T-helper 1 cell (primary cell): Measurements from ENCODE around the gene ACVR1B.

Source experiments
- DNase-seq, 5 donors: peaks; one replicate each; pipeline ENCODE4 v3.0.0-alpha.2; 2012 to 2020

ACVR1B gene

DNA sequence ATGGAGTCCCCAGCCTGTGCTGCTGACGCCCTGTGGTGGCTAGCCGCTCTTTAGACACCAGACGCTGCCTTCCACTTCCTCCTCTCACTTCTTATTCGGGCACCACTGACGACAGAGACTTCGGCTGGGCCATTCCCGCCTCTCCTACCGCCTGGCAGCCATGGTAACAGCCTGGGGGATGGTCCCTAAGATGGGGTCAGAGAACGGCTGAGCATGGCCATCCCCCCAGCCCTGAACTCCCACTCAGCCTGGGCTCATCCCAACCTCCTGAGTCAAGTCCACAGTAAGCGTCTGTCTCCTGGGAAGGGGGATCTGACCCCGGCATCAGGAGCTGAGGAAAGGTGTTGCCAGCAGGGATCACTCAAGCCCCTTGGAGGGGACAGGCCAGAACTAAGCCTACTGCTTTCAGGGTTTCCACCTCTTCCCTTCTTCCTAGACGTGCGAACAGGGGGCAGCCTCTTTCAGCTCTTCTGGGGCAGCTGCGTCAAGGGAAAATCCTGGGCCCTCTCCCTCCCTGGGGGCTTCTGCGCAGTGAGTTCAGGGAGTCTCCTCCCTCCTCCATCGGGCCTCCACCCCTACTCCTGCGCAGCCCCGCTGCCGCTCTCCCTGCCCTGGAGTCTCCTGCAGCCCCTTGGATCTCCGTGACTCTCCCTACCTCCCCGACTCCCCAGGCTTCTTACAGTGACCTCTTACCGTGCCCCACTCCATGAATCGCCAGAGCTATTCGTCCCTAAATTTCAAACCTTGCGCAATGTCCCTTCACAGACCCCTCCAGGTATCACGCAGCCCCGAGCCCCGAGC is 54.6 kb downstream of the ACVR1B start:
- DNase-seq = no peak

DNA sequence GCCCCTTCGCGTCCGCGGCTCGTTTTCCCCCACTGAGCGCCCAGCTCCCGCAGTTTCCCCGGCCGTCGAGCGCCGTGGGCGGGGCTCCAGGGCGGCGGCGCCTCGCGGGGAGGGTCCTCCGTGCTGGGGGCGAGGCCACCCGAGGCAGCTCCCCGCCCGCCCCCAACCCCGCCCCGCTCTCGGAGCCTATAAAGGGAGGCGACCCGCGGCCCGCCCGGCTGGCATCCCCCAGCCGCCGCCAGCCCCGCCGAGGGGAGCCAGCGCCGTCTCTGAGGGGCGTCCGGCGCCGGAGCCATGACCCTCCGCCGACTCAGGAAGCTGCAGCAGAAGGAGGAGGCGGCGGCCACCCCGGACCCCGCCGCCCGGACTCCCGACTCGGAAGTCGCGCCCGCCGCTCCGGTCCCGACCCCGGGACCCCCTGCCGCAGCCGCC is 55.2 kb downstream of the ACVR1B start, which contains the start of gene TAMALIN:
Gene TAMALIN (plus strand): TSS at position 221 of the 432 bp plus-strand sequence. CDS start 74 bp downstream, at position 295.
- peak; percentile 53 to 87 (median 77) for DNase-seq

DNA sequence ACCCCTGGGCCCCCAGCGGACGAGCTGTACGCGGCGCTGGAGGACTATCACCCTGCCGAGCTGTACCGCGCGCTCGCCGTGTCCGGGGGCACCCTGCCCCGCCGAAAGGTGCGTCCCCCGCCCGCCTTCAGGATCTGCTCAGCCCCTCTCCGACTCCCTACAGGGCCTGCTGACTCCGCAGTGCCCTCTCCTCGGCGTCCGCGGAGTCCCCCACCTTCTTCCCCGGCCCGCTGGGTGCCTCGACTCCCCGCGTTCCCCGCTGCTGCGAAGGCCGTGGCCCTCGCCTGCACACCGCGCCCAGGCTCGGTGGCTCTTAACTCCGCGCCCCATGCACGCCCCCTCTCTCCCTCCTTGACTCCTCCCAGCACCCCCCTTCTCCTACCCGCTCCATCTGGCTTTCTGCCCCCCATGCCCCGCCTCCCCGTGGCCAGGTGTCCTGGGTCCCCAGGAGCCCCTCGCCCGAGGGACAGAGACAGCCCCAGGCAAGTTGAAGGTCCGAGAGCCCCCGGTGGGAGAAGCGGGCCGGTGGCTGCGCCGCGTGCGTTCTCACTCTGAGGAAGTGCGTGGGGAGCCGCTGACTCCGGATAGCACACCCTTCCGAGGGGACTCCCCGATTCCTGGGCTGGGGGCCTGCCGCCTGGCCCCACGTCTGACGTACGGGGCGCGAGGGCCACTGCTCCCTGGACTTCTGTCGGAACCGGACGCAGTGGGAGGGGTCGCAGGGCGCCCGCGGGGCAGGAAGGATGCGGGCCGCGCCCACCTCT is 55.8 kb downstream of the ACVR1B start:
- peak; percentile 33 to 60 (median 51) for DNase-seq

DNA sequence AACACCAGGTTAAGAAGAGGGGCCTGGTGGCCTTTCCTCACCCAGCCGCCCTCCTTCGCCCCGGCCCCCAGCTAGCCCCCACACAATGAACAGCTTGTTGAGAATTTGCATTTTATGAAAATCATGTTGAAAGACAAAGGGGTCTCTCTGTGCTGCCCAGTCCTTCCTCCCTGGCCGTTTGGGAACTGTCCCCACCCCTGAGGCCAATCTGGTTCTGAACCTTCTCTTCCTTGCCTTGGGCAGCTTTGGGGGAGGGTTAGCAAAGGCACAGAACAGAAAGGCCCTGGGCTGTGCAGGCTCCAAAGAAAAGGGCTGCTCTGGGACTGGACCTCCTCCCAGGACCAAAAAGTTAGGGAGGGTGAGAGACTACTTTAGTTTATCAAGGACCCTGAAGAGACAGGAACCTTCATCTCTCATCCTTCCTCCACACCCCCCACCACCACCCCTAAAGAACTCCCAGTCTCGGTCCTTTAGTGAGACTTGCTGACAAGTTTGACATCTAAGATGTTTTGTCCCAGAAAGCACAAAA is 56.5 kb downstream of the ACVR1B start:
- DNase-seq = no peak

DNA sequence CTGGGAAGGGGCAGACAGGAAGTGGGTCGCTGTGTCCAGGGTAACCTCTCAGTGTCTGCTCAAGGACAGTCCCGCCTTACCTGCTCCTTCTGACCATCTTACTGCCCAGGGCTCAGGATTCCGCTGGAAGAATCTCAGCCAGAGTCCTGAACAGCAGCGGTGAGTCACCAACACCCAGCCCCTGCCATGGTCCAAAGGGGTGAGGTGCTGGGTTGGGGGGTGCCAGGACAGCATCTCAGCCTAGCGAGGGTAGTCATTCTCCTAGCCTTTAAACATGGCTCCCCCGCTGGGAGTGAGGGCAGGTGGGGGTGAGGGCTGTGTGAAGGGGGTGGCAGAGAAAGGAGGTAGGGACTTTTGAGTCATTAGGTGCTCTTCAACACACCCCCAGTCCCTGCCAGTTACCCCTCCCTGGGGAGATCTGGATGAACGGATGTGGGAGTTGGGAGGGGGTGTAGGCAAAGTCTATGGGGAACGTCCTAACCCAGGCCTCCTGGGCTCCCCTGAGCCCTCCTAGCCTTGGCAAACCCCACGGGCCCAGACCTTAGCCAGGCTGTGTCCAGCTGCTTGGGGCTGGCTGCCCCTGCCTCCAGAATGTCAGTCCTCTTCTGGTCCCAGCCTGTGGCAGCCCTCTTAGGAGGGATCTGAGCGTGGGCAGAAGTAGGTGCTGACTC is 57.7 kb downstream of the ACVR1B start:
- DNase-seq = no peak

DNA sequence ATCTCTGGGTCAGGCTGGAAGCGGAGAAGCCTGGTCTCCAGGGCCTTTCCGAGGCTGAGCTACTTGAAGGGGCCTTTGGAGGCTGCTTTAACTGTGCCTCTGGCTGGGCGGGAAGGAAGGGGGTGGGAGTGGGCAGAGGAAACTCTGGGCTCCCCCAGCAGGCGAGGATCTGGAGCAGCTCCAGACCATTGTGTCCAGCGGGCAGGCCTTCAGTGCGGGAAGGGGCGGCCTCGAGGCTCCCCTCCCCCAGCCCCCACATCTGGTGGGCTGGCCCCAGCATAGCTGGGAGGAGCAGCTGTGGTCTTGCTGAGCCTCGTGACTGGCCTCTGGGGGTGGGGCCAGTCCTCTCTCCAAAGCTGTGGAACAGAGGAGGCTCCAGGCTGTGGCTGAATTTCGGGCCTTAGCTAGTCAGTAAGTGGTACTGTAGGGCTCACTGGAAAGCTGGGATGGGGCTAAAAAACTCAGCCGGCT is 58.7 kb downstream of the ACVR1B start:
- DNase-seq = no peak

DNA sequence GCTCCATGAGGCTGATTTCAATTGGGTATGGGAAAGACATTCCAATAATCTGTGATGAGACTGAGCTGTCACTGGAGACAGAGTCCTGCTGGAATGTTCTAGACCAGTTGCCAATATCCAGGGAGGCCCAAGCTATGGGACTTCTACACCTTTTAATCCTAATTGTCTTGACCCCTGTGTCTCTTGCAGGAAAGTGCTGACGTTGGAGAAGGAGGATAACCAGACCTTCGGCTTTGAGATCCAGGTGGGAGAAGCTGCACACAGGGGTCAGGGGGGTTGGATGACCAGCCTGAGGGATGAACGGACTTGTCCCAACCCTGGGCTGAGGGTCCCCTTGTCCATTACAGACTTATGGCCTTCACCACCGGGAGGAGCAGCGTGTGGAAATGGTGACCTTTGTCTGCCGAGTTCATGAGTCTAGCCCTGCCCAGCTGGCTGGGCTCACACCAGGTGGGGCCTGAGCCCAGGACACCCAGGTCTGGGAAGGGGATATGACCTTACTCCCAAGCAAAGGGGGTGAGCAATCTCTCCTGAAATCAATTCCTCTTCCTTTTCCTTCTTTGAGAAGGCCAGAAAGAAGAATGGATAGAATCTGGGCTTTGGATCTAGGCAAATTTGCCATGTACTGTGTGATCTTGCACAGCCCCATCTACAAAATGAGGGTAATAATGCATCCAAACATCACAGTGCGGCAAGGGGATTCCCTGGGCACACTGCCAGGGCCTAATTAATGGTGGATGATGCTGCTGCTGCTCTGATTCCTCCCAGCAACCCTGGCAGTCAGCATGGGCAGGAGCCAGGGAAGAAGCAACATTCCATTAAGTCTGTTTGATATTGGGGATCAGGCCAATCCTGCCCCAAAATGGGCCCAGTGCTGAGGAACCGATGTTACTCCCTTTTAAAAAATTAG is 59.4 kb downstream of the ACVR1B start:
- DNase-seq = no peak

DNA sequence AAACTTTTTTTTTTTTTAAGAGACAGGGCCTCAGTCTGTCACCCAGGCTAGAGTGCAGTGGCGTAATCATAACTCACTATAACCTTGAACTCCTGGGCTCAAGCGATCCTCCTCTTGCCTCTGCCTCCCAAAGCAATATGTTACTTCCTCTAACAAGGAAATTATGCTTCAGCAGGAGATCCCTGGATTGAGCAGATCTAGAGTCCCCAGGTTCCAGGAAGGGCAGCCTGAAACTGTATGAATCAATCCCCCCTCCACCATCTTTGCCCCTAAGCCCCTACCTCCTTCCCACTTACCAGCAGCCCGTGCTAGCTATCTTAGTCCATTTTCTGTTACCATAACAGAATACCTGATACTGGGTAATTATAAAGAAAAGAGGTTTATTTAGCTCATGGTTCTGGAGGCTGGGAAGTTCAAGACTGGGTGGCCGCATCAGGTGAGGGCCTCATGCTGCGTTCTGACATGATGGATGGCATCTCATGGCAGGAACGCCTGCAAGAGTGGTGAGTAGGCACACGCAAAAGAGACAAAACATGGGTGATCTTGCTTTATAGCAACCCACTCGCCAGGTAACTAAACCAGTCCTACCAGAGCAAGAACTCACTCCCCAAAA is 60.2 kb downstream of the ACVR1B start:
- no peak for DNase-seq

DNA sequence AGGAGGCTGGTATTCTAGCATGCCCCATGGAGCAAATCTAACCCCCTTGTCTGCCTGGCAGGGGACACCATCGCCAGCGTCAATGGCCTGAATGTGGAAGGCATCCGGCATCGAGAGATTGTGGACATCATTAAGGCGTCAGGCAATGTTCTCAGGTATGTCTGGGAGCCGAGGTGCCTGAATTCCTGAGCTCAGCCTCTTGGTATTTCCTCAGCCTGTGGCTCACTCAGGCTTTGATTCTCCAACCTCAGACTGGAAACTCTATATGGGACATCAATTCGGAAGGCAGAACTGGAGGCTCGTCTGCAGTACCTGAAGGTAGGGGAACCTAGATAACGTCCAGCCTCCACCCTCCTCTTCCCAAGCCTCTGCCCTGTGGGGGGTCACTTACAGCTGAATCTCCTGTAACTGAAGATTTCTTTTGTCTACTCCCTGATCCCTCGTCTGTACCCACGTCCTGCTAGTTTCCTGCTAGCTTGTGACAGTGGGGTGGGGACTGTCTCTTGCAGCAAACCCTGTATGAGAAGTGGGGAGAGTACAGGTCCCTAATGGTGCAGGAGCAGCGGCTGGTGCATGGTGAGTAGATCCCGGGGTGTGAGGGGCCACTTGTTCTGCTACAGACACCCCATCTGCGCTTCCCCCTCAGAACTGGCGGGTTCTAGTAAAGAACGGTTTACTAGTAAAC is 62.3 kb downstream of the ACVR1B start:
- DNase-seq = no peak

DNA sequence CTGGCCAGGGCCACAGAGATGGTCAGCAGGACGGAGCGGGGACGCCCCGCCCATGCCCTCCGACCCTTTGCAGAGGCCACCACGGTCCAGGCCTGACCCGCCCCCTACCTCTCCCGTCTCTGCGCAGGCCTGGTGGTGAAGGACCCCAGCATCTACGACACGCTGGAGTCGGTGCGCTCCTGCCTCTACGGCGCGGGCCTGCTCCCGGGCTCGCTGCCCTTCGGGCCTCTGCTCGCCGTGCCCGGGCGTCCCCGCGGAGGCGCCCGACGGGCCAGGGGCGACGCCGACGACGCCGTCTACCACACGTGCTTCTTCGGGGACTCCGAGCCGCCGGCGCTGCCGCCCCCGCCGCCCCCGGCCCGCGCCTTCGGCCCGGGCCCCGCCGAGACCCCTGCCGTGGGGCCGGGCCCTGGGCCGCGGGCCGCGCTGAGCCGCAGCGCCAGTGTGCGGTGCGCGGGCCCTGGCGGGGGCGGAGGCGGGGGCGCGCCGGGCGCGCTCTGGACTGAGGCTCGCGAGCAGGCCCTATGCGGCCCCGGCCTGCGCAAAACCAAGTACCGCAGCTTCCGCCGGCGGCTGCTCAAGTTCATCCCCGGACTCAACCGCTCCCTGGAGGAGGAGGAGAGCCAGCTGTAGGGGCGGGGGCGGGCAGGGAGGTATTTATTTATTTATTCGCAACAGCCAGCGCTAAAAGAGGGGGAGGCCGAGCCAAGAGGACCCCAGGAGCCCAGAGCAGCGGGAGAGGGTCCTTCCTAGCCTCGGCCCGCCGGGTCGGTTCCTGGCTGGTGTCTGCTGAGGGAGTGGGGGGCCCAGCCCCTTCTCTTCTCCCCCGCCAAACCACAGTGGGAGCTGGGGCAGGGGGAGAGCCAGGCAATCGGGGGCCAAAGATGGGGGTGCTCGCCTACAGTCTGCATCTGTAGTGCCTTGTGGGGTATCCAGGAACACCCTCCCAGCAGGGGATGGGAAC is 63.4 kb downstream of the ACVR1B start:
- no peak for DNase-seq

DNA sequence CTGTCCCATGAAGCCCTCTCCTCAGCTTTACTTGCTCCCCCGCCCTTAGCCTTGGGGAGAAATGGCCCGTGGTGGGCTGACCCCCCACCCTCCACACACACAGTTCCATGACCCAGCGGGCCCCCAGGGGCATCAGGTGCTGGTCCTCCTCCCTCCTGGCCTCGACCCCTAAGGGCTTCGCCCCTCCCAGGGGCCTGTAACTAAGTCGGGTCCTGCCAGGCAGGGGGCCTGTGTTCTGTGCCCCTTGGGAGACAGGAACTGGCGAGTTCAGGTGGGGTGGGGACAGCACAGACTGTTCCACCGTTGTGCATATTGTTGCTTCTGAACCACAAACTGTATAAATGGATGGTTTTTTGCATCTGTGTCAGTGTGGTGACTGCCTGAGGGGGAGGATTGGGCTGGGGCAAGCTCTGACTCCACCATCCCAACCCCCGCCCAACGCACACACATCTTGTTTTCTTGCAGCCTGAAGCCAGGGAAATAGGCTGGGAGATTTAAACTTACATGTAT is 64.1 kb downstream of the ACVR1B start:
- DNase-seq = no peak

DNA sequence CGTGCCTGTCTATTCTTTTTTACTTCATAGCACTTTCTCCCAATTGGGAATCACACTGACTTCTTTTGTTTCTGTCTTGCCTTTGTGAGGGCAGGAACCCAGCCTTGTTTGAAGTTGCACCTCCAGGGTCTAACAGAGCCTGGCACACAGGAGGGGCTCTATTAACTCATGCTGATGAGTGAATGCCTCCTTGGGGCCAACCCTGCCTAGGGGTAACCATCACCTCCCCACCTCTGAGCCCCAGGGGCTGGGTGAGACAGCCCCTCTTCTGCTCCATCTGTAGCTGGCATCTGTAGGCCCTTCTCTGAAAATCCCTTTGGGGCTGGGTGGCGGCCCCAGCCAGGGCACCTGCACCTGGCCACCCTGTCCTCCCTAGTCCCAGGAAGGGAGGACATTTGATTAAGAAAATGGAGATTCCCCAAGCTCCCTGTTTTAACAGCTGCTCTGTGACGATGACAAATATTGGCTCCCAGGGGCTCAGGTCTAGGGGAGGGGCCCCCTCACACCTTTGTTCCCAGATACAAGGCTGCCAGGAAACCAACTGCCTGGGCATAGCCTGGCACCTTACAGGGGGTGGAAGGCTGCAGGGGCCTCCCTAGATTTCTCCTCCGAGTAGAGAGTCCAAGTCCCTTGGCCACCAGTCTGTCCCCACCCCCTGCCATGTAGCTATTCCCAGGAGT is 67.1 kb downstream of the ACVR1B start:
- DNase-seq = no peak

DNA sequence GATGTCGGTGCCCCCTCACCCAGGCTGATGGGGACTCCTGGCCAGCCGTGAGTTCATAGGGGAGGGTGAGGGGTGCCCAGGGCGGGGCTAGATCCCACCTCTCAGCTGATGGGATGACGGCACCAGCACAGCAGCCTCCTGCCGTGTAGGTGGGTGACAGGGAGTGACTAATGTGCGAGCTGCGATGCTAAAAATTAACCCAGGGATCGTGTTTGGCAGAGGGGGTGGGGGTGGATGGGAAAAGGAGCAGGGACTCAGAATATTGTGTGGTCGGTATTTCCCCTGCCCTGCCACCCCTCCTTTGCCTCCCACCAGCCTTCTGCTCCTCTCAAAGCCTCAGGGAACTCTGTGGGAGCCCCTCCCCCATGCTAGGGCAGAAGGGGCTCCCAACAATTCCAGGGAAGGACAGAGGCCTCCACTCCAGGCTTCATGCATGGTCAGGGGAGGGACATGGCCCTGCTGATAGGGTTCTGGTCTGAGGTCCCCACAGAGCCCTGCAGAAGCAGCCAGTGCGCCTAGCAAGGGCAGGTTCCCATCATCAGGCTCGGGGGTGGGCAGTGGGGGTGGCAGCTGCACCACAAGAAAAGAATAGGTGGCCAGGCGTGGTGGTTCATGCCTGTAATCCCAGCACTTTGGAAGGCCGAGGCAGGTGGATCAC is 67.7 kb downstream of the ACVR1B start:
- DNase-seq = no peak

DNA sequence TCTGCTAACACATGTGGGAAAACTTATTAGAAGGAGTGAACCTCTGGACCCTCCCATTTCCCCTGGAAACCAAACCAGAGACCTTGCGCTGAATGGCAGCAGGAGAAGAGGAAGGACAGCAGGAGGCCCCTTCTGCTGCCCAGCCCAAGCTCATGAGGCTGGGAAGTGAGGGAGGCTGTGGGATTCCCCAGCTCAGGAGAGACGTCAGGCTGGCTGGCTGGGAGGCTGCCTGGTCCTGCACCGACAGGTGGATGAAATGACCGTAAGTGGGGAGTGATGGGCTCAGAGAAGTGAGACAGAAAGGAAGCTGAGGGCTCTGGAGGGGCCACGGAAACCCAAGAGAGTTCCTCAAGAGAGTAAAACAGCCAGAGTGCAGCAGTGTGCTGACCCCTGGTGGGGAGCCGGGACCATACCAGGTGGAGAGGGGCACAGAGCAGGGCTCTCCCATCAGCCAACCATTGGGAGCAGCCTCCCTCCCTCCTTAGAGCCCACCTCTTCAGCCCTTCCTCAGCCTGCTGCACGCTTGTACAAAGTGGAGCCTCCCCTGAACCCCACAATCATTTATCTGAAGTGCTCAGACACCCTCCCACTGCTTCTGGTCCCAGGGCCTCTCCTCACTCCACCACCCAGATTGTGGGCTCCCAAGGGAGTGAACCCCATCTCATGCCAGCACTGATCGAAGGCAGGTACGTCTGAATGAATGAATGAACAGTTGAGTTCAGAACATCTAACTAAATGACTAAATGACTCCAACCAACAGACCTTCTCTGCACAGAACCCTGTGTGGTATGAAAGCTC is 69.2 kb downstream of the ACVR1B start:
- peak in 3 of 5 donors; percentile 41 to 51 (median 50) for DNase-seq

DNA sequence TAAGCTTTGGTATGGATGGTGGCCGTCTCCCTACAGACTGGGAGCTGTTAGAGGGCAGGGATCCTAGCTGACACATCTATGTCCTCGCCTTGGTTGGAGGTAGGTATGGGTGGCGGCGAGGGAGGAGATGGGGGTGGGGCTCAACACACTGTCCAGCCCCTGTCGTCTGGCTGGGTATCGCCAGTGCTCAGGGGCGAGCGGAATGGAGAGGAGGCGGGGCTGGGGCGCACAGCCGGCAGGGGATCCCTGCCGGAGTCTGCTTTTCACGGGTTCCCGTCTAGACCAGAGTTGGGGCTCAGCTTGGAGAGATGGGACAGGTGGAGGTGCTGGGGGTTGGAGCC is 71.3 kb downstream of the ACVR1B start:
- DNase-seq = peak in 1 of 5 donors; percentile 35

DNA sequence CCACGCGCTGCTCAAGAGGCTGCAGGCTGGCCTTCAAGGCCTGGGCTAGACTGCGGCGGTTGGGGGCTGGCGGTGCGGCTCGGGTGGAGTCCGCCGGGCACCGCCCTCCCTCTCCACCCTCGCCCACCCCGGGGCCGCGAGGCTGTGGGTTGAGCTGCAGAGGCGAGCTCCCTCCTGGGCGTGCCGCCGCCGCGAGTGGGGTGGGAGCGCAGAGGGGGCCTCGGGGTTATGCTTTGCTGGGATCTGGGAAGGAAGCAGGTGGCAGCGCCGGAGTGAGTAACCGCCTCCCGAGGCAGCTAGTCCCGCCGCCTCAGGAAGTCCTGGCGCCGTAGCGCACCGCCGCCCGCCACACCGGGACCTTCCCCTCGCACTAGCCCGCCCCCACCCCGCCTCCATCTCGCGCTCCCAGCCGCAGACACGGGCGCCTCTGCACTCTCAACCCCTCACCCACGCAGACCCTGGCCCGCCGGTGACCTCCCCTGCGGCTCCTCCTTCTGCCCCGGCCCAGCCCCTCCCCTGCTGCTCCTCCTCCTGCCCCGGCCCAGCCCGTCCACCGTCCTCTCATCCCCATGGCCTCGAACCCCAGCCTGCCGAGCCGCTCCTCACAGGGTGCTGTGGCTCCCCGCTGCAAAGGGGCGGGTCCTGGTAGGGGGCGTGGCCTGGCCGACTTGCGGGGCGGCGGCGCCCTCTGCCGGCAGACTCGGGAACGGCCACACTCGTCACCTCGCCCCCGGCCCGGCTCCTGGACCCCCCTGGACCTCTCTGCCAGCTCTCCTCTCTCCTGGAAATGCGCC is 71.9 kb downstream of the ACVR1B start:
- peak; percentile 82 to 90 (median 87) for DNase-seq
